HG02981 (cell line): ENCODE results near the gene ADSS2.

Experiments
- ATAC-seq: cut with Tn5 transposase; IDR thresholded peaks from one replicate; pipeline ENCODE4 v1.9.1; 2021; ENCODE audit warnings: mild to moderate bottlenecking, moderate library complexity; ENCODE audit not compliant: unreplicated experiment

ADSS2 gene

DNA sequence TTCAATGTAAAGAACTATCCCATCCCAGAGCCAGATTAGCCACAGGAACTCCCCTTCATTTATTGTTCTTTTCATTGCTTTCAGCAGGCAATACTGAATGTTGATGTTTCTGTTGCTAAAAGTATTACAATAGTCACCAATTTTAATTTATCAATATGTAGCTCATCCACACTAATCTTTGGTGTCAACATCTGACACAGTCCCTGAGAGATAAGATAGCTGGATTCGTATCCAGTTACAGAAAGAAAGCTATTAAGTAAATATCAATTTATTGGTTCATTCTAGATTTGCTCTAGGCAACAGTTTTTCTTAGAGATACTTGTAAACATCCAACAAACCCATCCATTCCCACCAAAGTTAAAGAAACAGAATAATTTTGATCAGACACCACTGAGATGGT lies 4.7 kb downstream of the ADSS2 start:
- ATAC-seq, result no peak

DNA sequence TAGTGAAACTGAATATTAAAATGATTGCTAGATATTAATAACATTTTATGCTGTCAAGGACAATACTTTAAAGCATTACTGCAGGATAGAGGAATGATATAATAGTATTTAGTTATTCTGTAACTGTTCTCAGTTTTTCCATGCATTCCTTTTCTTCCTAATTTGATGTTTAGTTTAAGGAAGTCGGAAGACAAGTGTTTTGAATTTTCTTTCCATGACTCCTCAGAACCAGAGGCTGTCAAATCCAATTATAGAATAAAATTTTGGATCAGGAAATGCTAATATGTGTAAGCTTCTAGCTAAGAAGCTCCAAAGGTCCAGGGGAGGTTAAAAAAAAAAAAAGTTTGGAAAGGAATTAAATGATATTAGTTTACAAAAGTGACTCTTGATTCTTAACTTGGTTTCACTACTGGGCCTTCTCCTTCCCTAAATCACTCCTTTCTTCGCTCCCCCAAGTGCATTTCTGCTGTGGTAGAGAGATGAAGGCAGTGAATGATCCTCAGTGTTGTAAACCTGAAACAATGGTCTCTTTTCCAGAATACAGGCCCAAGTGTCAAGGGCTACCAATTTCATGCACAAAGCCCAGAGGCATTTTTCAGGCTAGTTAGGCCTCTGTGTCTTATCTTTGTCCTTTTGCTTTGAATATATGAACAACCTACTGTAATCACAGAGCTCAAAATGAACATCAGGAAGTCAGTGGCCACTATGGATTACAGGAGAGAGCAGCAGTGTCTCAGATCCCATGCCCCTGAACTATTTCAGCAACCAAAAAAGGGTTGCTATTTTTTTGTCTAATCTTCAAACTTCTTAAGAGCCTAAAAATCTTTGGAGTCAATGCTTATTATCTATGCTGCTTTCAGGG lies 6.2 kb downstream of the ADSS2 start:
- no peak for ATAC-seq

DNA sequence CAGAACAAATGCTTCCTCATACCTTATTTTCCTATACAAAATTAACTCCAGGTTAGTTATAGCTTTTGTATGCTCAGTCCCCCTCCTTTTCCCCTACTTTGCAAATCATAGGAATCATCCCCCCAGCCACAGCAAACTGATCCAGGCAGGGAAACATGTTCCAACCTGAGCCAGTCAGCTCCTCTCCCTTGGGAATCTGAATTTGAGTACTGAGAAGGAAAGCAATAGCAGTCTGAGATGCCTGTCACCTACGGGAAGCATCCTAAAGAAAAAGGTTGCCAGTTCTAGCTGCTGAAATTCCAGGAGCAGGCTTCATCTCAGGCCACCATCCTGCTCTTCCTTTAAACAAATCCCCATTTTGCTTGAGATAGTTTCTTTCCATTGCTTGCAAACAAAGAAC lies 6.9 kb downstream of the ADSS2 start:
- ATAC-seq, result no peak

DNA sequence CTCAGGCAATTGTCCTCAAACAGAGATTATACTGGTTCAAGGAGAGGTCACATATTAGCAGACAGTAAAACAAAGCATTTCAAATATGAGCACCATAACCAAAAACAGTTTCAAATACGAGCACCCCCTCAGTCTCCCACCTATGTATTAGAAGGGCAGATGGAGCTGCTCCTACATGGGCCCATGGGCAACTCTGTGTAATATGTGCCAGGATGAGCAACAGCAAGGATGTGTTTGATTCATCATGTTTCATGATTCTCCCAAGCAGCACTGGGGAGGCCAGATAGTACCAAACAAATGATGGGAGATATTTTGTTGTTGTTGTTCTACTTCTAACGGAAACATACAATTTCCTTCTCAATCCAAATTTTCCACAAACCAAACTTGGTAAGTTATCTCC lies 8.9 kb downstream of the ADSS2 start:
- ATAC-seq, result no peak

DNA sequence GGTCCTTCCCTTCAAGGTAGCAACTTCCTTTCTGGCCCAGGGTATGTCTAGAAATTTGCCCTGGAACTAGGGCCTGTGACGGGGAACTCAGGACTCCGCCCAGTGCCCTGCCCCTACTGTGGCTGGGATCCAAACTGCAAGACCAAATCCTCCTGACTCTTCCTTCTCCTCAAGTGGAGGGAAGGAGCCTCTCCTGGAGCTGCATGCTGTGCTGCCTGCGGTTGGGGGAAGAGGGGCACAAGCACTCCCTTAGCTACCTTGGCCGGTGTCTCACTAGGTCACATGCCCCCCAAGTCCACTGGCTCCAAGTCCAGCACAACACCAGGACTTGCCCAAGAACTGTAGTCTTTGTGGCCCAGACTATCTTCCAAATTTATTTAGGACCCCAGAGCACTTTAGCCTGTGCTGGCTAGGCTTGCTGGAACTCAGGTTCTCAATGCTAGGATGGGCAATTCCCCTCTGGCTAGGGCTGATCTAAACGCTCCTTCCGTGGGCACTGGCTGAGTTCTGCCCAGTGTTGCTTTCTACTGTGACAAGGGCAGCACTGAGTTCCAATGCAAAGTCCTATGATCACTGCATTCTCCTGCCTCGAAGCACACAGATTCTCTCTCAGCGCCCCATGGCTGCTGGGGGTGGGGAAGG lies 12.2 kb downstream of the ADSS2 start:
- no peak for ATAC-seq

DNA sequence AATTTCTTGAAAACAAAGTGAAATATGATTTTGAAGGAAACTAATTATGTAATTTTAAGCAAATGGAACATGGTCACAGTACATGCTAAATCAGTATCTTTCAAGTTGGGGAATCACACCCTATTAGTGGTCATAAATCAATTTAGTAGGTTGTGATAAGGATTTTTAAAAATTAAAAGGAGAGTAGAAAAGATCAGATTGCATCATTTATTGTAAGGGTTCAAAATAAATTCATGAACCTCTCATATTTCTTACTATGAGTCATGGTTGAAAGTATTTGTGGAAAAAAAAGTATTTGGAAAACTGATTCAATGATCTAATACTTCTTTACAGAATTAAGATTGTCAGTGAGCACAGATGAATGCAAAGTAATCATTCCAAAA lies 14.6 kb downstream of the ADSS2 start:
- ATAC-seq, result no peak

DNA sequence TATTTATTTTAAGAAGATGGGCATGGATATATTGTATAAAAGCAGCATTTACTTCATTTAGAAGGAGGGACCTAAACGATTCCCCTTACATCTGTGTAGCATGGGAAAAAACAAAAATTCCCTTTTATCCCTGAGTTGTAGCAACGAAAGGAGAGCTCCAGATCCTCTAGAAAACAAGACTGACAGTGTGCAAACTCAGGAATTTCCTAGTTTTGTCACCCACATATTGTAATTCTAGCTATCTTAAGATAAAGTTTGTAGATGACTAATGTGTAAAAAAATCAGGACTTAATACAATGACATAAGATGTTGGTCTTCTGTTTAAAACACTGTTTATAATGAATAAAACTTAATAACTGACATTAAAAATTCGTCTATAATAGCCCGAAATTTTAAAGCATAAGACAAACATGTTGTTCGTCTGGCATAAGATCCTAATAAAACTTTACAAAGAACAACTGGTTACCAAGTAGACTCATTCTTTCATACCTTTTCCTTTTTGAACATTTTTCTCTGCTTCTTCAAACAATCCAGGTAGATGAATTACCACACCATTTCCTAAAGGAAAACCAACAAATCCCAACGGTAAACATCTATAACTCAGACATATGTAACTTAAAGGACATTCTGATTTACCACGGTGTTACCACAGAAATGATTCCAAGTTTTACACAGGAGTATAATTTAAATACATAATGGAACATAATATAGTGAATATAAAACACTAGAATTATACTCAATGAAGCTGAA lies 15.2 kb downstream of the ADSS2 start:
- no peak for ATAC-seq

DNA sequence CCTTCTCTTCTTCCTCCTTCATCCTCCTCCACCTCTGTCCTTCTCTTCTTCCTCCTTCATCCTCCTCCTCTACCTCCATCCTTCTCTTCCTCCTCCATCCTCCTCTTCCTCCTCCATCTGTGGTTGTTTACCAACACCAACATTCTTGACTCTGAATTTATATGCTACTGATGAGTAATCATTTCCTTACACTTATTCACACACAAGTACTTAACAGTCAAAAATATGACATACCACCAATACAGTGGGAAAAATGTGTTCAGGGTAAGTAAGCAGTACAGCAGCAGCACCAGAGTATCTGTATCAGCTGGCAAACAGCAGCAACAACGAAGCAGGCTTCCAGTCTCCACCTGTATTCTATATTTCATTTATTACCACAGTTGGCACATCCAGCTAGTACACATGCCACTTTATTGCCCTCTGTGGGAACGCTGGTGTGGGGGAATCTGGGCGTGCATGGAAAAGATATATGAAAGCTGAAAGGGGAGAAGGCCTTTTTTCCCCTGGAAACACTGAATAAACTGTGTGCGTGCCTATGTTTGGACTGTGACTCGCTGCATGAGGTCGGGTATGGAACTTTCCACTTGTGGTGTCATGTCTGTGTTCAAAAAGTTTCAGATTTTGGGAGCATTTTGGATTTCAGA lies 16.0 kb downstream of the ADSS2 start:
- no peak for ATAC-seq

DNA sequence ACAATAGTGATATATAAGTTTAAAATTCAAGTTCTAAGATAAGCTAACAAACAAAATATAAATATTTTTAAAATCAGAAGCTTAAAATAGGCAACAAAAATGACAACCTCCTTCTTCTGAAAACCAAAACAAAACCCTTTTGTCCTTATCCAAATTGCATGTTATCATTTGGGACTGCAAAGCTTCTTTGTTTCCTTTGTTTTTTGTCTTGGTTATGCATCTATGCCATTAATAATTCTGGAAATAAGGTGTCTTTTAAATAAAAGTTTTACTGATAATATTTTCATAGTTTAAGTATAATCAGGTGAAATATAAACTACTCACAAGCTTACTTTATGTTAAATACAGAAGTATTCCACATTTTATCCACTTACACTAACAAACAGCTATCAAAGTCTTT lies 20.5 kb downstream of the ADSS2 start:
- no peak for ATAC-seq

DNA sequence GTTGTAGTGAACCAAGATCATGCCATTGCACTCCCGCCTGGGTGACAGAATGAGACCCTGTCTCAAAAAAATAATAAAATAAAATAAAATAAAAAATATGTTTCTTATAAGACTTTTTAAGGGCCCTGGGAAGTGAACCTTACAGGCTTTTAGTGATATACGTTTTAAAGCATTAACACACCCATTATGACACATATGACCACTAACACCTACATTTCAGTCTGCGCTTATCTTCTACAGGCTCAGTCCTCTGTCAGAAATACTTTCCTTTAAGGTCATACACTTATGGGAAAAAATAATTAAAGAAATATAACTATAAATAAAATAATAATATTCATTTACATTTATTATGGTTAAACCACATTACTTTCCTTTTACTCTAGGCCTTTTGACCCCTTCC lies 21.9 kb downstream of the ADSS2 start:
- no peak for ATAC-seq

DNA sequence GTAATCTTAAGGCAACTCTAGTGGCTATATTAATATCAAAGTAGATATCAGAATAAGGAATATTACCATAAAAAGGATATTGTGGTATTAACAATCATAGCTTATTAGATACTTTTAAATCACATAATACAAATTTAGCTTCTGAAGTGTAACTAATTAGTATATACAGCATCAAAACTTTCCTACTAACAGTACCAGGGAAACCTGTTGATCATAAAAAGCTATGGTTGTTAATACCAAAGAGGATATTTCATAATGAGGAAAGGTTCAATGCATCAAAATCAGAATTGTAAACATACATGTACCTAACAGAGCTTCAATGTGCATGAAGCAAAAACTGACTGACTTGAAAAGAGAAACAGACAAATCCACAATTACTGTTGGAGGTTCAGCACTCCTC lies 24.1 kb downstream of the ADSS2 start:
- ATAC-seq, result no peak

DNA sequence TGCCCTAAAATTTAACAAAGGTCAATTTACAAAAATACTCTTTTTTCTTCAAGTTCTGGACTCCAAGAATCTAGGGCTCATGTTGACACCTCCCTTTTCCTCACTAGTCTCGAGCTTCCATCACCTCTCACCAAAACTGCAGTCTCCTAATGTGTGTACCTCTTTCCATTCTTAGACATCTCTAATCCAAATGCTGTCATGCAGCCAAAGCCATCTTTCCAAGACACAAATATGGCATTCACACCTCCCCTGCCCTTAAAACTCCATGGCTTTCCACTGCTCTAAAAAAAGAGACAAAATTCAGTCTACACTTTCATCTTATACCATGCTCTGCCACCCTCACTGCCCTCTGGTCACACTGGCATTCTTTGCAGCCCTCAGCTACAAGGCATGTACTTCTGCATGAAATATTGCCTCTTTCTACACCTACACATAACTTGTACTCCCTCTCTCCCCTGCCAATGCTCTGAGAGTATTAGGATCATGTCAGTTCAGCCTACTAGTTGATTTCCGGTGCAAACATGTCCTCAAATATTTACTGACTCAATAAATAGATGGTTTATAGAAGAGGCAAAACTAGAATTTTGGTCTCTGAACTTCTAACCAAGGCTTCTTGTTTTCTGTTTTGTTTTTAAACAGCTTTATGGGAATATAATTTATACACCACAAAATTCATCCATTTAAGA lies 26.9 kb downstream of the ADSS2 start:
- no peak for ATAC-seq

DNA sequence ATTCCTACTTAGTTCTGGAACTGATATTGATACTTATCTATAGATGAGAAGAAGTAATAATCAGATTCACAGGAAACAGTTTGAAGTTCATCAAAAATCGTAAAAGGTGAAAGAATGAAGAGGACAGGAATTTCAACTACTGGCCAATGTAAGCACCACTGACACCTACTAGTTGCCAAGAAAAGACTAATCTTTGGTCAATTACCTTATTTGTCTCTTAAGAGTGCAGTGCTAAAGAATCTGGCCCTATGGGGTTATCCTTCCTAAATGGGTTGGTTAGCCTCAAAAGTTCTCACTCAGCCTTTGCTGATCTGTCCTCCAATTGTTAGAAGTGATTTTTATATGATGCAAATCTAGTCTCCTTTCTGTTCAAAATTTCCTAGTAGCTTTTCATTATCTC lies 29.5 kb downstream of the ADSS2 start:
- ATAC-seq, result no peak

DNA sequence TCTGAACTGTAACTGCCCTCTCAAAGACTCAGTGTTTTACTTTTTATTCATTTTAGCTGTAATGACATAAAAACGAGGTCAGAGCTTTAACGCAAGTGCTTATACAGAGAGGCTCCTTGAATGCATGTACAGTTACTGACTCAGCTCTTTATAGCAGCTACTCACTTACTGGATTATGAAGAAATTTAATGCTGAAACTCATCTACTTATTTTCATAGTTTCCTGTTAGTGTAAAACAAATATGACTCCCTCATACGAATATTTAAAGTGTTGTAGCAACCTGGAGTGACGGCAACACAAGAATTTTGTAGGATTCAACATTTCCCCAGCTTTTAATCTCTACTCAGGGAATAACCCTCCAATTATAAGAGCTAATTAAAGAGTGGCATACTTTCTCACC lies 32.7 kb downstream of the ADSS2 start:
- ATAC-seq, result no peak

DNA sequence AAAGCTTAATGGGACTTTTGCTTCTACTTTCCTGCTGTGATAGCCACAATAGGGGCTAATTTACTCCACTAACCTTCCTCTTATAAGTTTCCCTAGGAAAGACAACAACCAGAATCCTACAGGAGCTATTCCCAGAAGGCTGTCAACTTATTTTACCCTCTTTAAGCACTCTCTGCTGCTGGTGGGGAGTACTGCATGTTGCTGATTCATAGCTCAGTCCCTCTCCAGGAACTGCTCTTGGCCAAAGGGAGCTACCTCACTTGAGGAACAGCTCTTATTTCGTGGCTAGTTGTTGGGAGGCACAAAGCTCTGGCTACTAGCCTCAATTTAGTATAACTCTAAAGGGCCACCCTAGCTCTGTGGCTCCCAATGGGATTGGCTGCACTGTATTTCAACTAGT lies 37.2 kb downstream of the ADSS2 start:
- ATAC-seq, result no peak

DNA sequence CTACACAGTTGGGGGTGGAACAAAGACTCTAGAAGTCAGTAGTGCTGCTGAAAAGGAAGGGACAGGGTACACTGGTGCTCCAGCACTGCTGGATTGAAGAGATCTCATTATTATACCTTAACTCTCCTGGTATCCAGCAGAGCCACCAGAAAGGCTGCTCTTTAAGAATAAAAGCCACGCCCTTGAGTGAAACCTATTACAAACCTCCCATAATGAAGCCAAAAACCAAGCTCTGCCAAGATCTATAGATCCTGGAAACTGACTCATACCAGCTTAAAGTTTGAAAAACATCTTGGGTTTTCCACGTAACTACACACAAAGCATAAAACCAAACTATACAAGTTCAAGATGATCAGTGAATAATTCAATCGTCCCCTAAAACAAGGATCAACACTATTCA lies 38.0 kb downstream of the ADSS2 start:
- no peak for ATAC-seq

DNA sequence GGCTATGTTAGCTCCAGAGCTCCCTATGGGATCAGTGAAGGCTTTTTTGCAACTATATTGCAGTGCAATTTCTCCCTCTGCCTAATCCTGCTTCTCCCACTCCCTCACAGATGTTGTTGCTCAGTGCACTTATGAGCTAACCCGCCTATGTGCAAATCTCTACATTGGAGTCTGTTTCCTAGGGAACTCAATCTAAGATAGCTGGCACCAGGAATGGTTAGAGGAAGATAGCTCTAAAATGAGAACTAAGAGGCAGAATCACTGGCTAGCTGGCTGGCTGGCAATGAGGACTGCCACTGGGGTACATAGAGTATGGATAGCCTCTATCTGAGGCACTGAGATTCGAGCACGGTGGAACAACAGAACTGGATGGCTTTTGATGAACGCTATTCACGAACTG lies 39.5 kb downstream of the ADSS2 start:
- no peak for ATAC-seq

DNA sequence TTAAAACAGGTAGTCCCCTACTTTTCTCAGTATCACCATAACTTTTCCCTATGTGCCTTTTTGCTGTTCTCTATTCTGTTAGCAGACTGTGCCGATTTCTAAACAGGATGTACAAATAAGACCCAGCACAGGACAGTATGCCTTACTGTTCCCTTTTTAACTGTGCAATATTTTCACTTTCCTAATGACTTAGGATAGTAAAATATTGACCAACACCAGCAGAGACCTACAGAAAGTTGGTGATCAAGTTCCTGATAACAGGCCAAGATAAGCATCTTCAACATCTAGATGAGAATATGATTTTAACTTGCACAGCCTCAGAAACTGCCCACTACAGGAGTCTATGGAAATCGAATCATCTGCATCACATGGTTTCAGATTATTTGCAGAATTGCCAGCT lies 42.0 kb downstream of the ADSS2 start:
- ATAC-seq, result peak; percentile 84

DNA sequence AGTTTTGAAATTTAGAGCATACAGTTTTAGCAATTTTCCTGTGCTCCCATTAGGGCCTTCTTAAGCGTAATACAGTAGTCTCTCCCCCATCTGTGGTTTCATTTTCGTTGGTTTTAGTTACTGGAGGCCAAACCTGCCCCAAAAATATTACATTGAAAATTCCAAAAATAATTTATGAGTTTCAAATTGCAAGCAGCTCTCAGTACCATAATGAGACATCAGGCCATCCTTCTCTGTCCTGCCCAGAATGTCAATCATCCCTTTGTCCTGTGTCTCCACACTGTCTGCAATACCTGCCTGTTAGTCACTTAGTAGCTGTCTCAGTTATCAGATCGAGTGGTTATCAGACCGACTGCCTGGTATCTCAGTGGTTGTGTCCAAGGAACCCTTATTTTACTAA lies 45.4 kb downstream of the ADSS2 start:
- ATAC-seq, result peak; percentile 84

DNA sequence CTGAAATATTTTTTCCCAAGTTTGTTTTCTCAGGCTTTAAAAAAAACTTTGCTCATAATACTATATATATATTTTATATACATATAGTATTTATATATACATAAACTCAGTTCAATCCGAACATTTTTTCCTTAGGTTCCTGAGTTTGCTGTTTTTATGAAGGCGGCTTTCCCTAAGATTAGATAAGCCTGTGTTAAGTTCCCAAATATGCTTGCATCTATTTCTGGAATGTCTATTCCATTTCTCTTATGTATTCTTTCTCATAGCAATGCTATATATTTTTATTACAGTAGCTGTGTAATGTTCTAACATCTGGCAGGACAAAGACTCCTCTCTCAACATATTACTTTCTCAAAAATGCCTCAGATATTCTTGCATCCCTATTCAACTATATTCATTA lies 45.9 kb downstream of the ADSS2 start:
- no peak for ATAC-seq

DNA sequence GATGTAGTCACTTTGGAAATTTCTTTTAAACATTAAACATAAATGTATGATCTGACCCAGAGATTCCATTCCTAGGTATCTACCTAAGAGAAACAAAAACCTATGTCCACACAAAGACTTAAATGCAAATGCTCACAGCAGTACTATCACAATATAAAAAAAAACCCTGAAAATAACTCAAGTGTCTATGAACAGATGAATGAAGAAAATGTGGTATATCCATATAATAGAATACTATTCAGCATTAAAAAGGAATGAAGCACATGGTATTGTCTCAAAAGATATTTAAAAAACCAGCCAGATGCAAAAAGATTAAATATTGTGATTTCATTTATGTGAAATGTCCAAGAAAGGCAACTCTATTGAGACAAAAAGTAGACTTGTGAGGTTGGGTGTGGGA lies 48.3 kb downstream of the ADSS2 start:
- ATAC-seq, result no peak
